NCI-H82 (cell line): Measurements from ENCODE around the gene TSHB.
"Not testable (repeated sequence)": the region's sequence is repeated elsewhere in the genome, so short reads cannot be mapped to it uniquely, and the experiment has no call there.

Experiments
- DNase-seq: peaks from one replicate; lab custom pipeline; 2025; lab: John Stamatoyannopoulos, UW

Gene TSHB

DNA sequence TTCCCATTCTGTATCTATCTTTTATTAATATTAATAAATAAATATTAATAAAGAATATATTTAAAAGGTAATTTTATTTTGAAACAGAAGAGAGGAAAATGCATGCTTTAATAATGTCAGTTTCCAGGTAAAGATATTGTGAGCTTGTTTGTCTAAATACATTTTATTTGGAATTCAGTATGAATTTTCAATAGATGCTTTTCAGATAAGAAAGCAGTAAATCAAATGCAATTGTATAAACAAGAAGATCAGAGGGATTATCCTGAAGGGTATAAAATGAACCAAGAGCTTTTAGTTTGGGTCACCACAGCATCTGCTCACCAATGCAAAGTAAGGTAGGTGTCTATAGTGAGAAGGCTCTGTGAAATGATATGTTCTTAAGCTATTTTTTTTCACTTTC, at the start of gene TSHB:
Gene TSHB, plus strand, starts transcription at position 301 of the 400 bp plus-strand sequence. CDS start 3,537 bp downstream, outside the sequence.
- peak; percentile 32 for DNase-seq

DNA sequence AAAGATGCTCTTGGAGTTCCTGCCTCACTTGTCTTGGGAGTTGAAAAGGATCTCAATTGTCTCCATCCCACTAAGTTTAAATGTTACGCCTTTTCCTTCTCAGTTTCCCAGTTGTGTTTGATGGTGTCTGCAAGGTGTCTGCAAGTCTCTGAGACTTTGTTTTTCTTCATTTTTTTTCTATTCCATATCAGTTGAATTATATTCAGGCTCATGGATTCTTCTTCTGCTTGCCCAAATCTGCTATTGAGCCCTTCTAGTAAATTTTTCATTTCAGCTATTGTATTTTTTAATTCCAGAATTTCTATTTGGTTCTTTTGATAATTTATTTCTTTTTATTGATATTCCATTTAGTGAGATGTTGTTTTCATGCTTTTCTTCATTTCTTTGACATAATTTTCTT, 47.4 kb upstream of the TSHB start:
- no peak for DNase-seq

DNA sequence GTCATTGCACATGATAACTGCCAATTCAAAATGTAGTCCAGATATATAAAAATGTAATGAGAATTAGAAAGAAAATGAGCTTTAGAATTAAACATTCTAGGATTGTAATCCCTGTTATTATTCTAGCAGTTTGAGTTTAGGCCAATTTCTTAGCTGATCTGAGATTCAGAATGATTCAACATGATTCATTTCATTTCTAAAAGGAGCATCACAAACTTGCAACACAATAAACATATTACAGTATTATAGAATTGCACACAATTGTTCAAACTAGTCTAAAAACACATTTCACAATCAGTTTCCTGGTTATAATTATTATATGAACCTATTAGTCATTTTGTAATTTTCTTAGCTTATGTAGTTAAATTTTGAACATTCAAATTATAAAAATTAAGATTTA, 43.3 kb upstream of the TSHB start:
- DNase-seq = no peak

DNA sequence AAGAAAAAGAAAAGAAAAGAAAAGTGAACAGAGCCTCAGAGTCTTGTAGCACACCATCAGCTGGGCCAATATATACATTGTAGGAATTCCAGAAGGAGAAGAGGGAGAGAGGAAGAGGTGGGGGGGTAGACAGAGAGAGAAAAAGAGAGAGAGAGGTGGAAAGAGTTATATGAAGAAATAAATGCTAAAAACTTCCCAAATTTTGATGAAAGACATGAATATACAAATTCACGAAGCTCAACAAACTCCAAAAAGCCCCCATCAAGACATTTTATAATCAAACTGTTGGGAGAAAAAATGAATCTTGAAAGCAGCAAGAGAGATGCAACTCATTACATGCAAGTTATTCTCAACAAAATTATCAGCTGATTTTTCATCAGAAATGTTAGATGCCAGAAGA, 41.5 kb upstream of the TSHB start:
- DNase-seq = no peak

DNA sequence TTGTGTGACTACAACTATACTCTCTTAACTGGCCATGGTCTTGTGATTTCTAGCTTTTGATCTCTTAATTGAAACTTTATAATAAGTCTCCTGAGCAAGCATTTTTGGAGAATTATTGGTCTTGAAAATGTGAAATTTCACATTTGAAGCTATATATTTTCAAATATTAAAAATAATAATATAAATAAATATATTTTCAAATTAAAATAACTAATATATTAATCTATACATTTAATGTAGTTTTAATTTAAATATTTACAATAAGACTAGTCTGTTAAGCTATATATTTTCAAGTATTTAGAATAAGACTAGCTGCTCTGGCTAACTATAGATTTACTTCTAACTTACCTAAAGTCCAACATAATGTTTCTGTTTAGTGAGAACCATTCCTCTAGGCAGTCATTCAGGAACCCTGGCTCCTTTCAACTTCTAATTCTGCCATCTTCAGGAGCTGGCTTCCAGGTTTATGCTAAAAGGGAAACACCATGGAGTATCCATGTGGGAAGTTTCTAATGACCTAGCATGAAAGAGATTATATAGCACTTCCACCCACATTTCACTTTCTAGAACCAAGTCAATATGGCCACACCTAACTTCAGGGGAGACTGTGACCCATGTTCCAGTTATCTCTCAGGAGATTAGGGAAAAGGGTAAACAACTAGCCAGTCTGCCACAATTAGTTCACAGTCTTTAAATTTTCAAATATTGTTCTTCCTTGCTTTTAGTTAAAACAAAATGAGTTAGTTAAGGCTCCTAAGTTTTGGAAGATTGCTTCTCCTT, 31.9 kb upstream of the TSHB start:
- no peak for DNase-seq

DNA sequence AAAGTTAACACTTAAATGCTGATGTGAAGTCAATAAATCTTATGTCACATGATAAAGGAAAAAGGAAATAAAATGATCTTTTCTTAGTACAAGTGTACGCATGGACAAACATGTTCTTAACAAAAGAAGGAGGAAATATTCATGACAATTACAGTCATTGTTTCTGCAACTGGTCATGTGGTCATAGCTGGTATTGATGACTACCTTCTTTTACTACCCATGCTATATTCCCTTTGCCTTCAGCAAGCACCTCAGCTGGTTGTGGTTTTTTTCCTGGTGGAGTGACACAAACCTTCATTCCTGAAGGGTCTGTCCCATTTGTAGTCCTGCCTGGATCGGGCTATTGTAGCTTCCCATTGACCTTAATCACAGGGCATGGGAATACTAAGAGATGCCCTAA, 23.4 kb upstream of the TSHB start:
- no peak for DNase-seq

DNA sequence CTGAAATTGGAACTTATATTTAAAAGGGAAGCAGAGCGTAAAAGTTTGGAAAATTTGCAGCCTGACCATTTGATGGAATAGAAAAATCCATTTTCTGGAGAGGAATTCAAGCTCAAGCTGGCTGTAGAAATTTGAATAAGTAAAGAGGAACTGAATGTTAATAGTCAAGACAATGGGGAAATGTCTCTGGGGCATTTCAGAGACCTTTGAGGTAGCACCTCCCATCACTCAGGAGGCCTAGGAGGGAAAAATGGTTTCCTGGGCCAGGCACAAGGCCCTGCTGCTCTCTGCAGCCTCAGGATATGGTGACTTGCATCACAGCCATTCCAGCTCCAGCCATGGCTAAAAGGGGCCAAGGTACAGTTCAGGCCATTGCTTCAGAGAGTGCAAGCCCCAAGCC, 17.6 kb upstream of the TSHB start:
- DNase-seq = no peak

DNA sequence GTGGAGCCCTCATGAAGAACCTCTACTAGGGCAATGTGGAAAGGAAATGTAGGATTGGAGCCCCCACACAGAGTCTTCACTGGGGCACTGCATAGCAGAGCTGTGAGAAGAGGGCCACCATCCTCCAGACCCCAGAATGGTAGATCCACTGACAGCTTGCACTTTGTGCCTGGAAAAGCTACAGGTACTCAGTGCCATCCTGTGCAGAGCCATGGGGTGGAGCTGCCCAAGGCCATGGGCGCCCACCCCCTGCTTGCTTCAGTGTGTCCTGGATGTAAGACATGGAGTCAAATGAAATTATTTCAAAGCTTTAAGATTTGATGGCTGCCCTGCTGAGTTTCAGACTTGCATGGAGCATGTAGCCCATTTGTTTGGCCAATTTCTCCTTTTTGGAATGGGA, 17.2 kb upstream of the TSHB start:
- DNase-seq = no peak

DNA sequence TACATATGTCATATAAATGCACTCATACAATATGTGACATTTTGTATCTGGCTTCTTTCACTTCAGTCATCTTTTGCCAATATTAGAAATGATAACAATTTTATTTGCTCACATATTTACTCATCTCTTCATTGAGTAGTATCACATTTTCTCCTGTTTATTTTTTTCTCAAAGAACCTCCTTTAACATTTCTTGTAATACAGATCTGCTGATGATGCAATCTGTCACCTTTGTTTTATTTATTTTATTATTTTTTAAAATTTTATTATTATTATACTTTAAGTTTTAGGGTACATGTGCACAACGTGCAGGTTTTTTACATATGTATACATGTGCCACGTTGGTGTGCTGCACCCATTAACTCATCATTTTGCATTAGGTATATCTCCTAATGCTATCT, 15.8 kb upstream of the TSHB start:
- DNase-seq = no peak

DNA sequence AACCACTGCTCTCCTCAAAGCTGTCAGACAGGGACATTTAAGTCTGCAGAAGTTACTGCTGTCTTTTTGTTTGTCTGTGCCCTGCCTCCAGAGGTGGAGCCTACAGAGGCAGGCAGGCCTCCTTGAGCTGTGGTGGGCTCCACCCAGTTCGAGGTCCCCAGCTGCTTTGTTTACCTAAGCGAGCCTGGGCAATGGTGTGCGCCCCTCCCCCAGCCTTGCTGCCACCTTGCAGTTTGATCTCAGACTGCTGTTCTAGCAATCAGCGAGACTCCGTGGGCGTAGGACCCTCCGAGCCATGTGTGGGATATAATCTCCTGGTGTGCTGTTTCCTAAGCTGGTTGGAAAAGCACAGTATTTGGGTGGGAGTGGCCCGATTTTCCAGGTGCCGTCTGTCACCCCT, 10.1 kb upstream of the TSHB start:
- not testable (repeated sequence) for DNase-seq

DNA sequence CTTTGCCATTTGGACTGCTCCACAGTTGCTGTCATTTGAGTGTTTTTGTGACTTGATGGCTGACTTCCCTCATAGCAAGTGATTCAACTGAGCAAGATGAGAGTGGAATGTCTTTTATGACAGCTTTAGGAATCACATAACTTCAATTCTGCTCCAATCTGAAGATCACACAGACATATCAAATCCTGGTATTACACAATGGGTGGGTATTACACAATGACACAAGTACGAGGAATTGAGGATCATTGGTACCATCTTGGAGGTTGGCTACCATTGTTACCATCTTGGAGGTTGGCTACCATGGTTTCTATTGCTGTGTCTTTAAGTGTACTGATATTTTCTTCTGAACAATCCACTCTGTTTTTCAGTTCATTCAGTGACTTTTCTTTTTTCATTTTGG, 8.5 kb upstream of the TSHB start:
- DNase-seq = no peak

DNA sequence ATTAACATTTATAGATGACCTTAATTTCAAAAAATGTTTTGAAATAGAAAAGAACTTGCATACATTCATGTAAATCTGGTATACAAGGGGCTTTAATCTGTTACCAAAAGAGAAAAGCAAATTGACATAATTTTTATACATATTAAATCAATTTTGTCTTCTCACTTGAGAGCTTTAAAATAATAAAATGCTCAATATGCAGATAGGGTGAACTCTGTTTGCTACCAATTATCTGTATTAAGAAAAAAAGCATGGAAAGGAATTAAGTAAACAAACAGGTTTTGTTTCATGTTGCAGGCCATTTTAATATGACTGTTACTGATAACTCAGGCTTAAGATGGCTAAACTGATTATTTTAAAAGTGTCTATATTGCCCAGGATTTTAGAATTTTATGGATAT, 6.0 kb upstream of the TSHB start:
- no peak for DNase-seq

DNA sequence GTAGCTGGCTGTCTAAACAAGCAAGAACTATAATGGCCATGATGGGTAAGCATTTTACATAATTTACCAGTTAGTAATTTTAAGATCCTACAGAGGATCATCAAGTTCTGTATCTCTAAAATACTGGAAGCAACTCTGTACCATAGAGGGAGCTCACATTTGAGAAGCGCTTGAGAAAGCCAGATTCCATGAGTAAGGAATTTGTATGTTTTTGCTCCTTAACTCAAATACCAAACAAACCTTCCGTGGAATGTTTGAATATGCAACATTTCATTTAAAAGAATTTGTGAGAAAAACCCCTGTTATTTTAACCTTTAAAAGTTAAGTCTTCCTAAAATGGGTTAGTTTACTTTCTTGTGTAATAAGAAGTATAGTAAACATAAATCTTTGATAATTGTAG, 2.0 kb downstream of the TSHB start:
- DNase-seq = no peak

DNA sequence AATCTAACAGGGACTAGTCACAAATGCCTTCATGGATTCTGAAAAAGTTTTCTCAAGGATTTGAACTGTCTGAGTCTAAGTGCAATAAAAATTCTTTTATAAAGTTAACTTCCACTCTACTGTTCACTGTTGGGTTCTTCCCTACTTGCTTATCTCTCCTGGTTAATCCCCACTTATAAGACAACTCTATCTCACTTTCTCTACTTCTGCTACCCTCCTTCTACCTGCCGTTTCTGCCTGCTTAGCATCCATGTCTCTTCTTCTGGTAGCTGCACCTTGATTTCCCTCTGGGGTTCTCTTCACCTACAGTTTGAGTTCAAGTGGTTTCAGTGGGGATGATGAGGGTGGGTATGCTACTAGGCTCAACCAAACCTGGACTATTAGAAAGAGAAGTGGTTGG, 6.0 kb downstream of the TSHB start:
- DNase-seq = no peak

DNA sequence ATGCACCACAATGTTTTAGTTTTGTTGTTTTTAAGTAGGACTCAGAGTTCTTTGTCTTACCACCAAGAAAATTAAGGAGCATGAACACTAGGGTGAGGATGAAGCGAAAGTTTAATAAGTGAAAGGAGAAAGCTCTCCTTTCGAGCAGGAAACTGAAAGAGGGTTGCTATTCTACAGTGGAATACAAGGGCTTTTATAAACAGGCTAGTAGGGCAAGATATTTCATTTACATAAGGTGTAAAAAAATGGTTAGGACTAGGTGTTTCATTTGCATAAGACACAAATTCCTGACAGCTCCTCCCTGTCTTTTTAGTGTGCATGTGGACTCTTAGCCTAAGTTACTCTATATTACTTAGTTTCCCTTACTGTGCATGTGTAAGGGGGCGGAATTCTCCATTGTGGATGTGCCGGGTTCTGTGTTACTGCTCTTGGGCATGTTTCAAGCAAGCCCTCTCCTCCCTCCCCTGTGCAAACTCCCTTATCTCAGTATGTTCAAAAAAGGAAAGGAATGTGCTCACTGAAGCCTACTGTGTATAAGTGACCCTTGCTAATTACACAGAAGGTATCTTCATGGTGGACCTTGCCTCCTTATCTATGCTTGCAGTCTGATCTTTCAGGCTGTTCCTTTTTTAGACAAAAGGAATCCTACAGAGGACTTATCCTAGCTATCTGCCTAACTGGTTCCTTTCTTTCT, 7.3 kb downstream of the TSHB start:
- no peak for DNase-seq

DNA sequence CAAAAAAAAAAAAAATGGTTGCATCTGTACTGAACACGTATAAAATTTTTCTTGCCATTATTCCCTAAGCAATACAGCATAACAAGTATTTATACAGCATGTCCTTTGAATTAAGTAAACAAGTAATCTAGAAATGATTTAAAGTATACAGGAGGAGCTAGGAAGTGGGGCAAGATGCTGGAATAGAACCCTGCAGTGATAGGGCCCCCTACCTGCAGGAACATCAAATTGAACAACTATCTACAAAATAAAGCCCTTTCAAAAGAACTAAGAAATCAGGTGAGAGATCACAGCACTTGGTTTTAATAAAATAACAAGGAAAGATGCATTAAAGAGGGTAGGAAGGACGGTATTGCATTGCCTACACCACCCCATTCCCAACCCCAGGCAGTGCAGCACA, 10.9 kb downstream of the TSHB start:
- DNase-seq = no peak

DNA sequence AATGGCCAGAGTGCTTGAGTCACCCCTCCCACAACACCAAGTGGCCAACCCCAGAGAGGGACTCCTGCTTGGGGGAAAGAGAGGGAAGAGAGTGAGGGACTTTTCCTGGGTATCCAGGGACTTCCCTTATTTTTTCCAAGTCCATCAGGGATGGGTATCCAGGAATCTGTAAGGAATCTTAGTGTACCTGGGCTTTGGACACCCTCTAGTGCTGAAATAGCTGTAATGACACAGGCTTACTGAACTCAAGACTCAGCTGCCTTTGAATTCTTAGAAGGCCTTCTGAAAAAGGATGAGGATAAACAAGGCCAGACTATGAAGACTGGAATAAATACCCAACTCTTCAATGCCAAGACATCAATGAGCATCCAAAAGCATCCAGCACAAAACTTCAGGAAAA, 12.0 kb downstream of the TSHB start:
- peak; percentile 58 for DNase-seq

DNA sequence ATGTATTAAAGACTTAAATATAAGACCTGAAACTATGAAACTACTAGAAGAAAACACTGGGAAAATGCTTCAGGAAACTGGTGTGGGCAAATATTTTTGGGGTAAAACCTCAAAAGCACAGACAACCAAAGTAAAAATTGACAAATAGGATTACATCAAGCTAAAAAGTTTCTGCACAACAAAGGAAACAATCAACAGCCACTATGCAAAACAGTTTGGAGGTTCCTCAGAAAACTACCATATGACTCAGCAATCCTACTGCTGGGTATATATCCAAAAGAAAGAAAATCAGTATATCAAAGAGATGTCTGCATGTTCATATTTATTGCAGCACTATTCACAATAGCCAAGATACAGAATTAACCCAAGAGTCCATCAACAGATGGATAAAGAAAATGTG, 17.1 kb downstream of the TSHB start:
- no peak for DNase-seq

DNA sequence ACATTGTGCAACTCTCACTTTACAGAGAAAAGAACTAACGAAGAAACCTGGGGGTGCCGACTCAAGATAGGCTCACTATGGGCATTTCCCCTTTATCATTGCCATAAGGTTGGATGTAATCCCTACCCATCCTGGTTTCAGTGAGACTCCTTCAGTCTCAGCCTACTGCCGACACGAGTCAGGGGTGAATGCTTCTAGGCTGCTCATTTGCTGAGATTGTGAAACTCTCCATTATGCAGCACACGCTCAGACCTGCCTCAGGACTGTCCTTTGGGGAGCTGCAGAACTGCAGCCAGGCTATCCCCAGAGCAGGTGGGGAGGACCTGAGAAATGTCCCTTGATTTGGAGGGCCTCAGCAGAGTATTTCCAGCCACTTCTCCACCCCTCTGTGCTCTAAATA, 22.2 kb downstream of the TSHB start:
- DNase-seq = no peak

DNA sequence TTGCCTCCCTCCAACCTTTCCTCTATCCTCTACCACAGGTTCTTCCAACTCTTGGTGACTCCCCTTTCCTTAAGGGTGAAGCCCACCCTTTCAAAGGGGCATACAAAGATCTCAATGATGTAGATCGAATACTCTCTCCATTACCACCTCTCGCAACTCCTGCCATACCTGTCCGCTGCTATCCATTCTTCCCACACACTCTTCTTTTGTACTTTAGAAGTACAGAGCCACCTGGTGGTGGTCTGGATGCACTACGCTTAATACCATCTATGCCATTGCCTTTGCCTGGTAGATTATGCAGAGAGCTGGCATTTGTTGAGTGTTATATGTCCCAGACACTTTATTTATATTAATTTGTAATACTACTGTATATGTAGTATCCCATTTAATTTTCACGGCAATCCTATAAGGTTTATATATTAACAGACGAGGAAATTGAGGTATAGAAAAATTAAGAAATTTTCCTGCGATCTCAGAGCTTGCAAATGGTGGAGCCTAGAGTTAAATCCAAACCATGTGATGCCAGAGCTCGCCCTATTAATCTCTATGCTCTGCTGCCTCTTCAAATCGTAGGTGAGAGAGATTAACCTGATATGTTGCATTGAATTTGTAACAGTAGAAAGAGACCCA, 22.9 kb downstream of the TSHB start:
- peak; percentile 84 for DNase-seq

DNA sequence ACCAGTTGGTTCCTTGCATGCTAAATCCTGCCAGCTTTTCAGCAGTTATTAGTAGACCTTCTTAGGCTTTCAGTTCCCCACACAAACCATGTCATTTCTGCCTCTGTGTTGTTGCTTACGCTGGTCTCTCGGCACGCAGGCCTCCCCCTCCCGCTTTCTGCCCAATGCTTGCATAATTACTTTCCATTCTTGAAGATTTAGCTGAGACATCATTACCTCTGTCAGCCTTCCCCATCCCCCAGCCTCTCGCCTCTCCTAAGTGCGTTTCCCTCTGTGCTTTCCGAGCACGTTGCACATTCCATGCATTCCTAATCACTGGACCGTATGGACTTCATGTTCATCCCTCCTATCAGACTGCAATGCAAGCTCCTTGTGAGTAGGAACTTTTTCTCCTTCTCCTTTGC, 26.8 kb downstream of the TSHB start:
- DNase-seq = no peak

DNA sequence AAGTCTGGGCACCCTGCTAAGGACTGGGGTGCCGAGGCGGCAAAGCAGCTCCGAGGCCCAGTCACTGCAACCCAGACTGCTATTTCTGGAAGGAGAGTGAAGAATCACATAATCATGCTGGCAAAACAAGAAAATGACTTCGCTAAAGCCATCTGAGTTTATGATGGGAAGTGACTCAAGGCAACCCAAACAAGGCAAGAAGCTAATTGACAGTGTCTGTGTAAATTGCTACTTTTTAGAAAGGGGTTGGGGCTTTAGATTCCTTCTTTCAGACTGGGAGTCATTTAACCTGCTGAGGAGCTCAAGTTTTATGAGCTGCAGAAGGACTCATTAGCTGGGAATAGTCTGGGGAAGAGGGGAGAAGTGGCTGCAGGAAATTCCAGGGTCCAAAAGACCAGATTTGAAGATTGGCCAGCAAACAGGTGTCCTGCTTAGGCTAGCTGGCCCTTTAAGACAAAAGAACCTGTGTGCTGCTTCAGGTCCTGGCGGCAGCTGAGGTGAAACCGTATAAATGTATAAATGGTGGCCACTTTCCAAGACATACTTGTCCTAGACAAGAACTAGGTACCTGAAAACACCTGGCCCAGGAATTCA, 28.1 kb downstream of the TSHB start:
- DNase-seq = no peak

DNA sequence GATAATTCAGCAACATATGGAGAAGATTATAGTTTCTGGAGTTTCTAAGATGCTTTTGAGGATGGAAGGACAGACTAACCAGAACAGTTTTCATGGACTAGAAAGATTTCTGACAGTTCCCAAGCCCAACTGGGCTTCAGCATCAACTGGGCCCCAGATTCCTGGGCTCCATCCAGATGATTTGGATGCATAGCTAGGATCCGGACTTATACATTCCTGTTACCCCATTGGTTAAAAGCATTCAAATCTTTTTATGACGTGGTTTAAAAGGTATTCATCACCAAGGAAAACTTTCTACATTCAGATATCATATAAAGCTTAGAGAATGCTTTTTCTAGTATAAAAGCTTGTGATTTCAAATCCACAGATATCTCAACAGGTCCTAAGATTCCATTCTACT, 29.7 kb downstream of the TSHB start:
- DNase-seq = no peak
